Heart right ventricle (tissue), 16 donors: Measurements from ENCODE around the gene AGBL4. TPM values are rescaled to one million over a fixed set of nuclear protein-coding genes. Genes with fewer than 3 reads are reported as not detected.

Source experiments
- ATAC-seq, 8 donors: fragments of 200-7000 bp; cut with Tn5 transposase; one replicate each; pipeline ENCODE4 v1.9.1; 2020; ENCODE audit warnings: mild to moderate bottlenecking in 8 of 8, moderate library complexity in 8 of 8, moderate number of reproducible peaks in 1 of 8
- DNase-seq, 2 donors: peaks; one replicate each; pipeline ENCODE4 v3.0.0-alpha.2; 2020
- H3K27ac ChIP-seq, 10 donors: fragments of 200-600 bp; sonication (generic) in 2 of 10; one replicate each; pipeline versions ENCODE4 v1.5.0 to v1.8.0; 2020 to 2022; ENCODE audit warnings: mild to moderate bottlenecking in 3 of 10
- H3K27me3 ChIP-seq, 7 donors: fragments of 200-600 bp; one replicate each; pipeline ENCODE4 v1.8.0; 2021 to 2022; ENCODE audit warnings: mild to moderate bottlenecking in 2 of 7
- H3K36me3 ChIP-seq, 9 donors: fragments of 200-600 bp; sonication (generic) in 1 of 9; one replicate each; pipeline versions ENCODE4 v1.5.0 to v1.8.0; 2020 to 2022; ENCODE audit warnings: mild to moderate bottlenecking in 2 of 9
- H3K4me1 ChIP-seq, 9 donors: fragments of 200-600 bp; sonication (generic) in 1 of 9; one replicate each; pipeline versions ENCODE4 v1.5.0 to v1.8.0; 2020 to 2022; ENCODE audit warnings: mild to moderate bottlenecking in 4 of 9
- H3K4me3 ChIP-seq, 10 donors: fragments of 200-600 bp; sonication (generic) in 2 of 10; one replicate each; pipeline versions ENCODE4 v1.5.0 to v1.8.0; 2020 to 2022; ENCODE audit warnings: mild to moderate bottlenecking in 7 of 10, moderate library complexity in 2 of 10
- H3K9me3 ChIP-seq, 11 donors: fragments of 200-600 bp in 10 of 11; sonication (generic) in 2 of 11; one replicate each; pipeline versions ENCODE4 v1.5.0 to v1.8.0; 2013 to 2022; ENCODE audit warnings: mild to moderate bottlenecking in 2 of 11, control low read depth in 1 of 11, moderate library complexity in 1 of 11
- WGBS, 2 donors: extraction: QIAGEN DNeasy Blood & Tissue Kit; methylation state at CpG; one replicate each; pipeline ENCODE4 v1.1.7; 2013; ENCODE audit warnings: inconsistent platforms in 1 of 2; 5-methylcytosine and 5-hydroxymethylcytosine counted together
- intact Hi-C, 10 donors: fragments of 100-400 bp; cut with DNase I; formaldehyde crosslinking; loops; one replicate each; pipeline versions ENCODE4 v1.11.1 to v1.14.2; 2022
- polyA plus RNA-seq, 2 donors: library from polyadenylated mRNA; stranded (reverse); fragments of 200-250 nt; gene quantifications; one replicate each; pipeline ENCODE4 v1.2.3, GENCODE V29; 2013
- total RNA-seq, 10 donors: library from RNA; stranded (reverse); fragmentation: NEBNext Ultra II Directional in 3 of 10; extraction: Animal tissue kit (Norgen Biotek cat#: 25700) in 3 of 10; gene quantifications; one replicate each; pipeline versions ENCODE4 v1.2.1 to v1.2.4, GENCODE V29; 2021 to 2023
- TF ChIP-seq, protein P1 (sequence below), 9 donors: fragments of 200-600 bp; sonication (generic) in 2 of 9; IDR thresholded peaks; one replicate each; pipeline versions ENCODE4 v1.5.0 to v1.8.0; 2021 to 2022; ENCODE audit warnings: antibody characterized with exemption in 9 of 9, mild to moderate bottlenecking in 5 of 9, moderate library complexity in 1 of 9
- donor health status: Arrhythmogenic right ventricular cardiomyopathy.
- donor health status: ischemic (EF 13 %, LVEDD 7.1; RV severe dilation, severe dysfunction).
- donor health status: healthy with polysubstance abuse.
- donor health status: DM: no; HTN: yes; CAD: no.
- donor health status: DM: no; HTN: no; CAD: no.
- donor health status: ischemic (EF 25% LVEDD 6.9; RV normal size, moderate dysfunction).
- donor health status: ischemic (EF 25% LVEDD 5.7; RV mildly dilated, moderate dysfunction).
- donor health status: healthy.
- donor health status: DM: yes; HTN: yes; CAD: no.
- donor health status: Ischemic cardiomyopathy.
- donor health status: ischemic (EF 35%, LVEDD 5.7; RV mildly dilated, moderate dysfunction).
- donor health status: nonischemic (EF 11% LVEDD 7.7; RV severe dilation, severe dysfunction).
- donor health status: DM: yes; HTN: yes; CAD: no.
- donor health status: PGD.
- donor health status: ischemic (EF 29% LVEDD 5.4; RV normal size, mild dysfunction).
- donor health status: nonischemic (EF 23%, LVEDD 6.1; RV moderate dilation, normal function).

AGBL4 gene
- total and polyA plus RNA-seq, 12 donors, result 0.04 to 0.93 (median 0.46) TPM; not detected in 2

DNA sequence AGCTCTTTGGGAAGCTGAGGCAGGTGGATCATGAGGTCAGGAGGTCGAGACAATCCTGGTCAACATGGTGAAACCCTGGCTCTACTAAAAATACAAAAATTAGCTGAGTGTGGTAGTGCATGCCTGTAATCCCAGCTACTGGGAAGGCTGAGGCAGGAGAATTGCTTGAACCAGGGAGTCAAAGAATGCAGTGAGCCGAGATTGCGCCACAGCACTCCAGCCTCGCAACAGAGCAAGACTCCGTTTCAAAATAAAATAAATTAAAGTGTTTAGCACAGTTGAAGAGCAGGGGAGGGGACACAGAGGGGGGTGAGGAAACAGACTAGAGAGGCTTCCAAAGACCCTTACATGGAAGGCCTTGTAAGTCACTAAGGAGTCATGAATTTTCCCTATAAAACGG, 1420.5 kb downstream of the AGBL4 start:
- Histone ChIP-seq H3K36me3 (no peaks in the 10 kb centered on the region), H3K27ac (no peak overlapping the region), H3K27me3 (peaks cover 0 to 8% (median 0%) of the 10 kb centered on the region in 7 donors), H3K9me3 (no peaks in the 10 kb centered on the region), H3K4me1 (no peaks in the 10 kb centered on the region), H3K4me3 (no peak overlapping the region)
- DNase-seq, result no peak
- 85% methylated on average over 6 of the region's 6 CpGs for WGBS, 2 donors
- ATAC-seq, result no peak
- TF ChIP-seq, protein P1, sequence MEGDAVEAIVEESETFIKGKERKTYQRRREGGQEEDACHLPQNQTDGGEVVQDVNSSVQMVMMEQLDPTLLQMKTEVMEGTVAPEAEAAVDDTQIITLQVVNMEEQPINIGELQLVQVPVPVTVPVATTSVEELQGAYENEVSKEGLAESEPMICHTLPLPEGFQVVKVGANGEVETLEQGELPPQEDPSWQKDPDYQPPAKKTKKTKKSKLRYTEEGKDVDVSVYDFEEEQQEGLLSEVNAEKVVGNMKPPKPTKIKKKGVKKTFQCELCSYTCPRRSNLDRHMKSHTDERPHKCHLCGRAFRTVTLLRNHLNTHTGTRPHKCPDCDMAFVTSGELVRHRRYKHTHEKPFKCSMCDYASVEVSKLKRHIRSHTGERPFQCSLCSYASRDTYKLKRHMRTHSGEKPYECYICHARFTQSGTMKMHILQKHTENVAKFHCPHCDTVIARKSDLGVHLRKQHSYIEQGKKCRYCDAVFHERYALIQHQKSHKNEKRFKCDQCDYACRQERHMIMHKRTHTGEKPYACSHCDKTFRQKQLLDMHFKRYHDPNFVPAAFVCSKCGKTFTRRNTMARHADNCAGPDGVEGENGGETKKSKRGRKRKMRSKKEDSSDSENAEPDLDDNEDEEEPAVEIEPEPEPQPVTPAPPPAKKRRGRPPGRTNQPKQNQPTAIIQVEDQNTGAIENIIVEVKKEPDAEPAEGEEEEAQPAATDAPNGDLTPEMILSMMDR (IDR thresholded peaks at IDR 0.05), result no peak
- intact Hi-C loops, result no loop called here

DNA sequence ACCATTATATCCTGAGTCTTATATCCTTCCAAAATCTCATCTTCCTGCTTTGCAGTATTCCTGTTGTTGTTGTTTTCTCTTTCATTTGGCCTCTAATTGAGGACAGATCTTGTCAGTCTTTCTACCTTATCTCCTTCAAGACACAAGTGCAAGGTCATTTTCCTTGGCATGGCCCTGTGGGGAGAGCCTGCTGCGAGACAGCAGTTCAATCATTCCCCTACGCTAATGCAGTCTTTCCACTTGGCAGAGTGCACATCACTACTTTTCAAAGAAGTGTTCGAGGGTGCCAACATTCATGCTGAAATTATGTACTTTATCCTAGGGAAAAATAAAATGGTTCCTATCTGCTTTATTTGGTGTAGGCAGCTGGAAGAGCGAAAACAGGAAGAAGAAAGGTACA, 1421.4 kb downstream of the AGBL4 start:
- no peaks in the 10 kb centered on the region for H3K36me3 ChIP-seq
- intact Hi-C loops, result no loop called here
- WGBS, 2 donors, result 81 to 85% methylated on average over 4 of the region's 4 CpGs

DNA sequence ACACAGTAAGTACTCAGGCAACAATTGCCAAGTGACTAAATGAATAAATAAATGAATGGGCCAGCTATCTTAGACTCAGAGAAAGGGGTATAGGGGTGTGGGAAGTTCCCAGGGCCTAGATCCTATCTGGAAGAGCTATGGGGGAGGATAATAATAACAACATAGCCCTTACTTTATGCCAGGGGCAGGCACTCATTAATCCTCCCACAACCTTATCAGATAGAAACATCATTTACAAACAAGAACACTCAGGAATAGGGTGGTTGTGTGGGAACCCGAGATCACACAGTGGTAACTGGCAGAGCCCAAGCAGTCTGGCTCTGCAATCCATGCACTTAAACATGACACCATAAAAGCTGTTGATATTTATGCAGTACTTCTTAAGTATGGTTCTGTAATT, 1423.6 kb downstream of the AGBL4 start:
- Histone ChIP-seq H3K4me1 (no peaks in the 10 kb centered on the region), H3K36me3 (no peaks in the 10 kb centered on the region), H3K27ac (no peak overlapping the region), H3K4me3 (no peak overlapping the region), H3K9me3 (no peaks in the 10 kb centered on the region), H3K27me3 (peaks cover 0 to 5% (median 0%) of the 10 kb centered on the region in 7 donors)
- 74 to 76% methylated on average over 1 of the region's 1 CpG for WGBS, 2 donors
- intact Hi-C loops, result no loop called here
- ATAC-seq (no peak), DNase-seq (no peak)
- TF ChIP-seq, protein P1 (IDR thresholded peaks at IDR 0.05), result no peak

More for the DNA sequence above, 1421.4 kb downstream of the AGBL4 start:
- no peak overlapping the region for H3K4me3 ChIP-seq
- no peaks in the 10 kb centered on the region for H3K9me3 ChIP-seq
- no peak for ATAC-seq
- no peaks in the 10 kb centered on the region for H3K4me1 ChIP-seq
- no peak overlapping the region for H3K27ac ChIP-seq
- H3K27me3 ChIP-seq, result peaks cover 0 to 8% (median 0%) of the 10 kb centered on the region in 7 donors
- no peak for DNase-seq
- TF ChIP-seq, protein P1 (IDR thresholded peaks at IDR 0.05), result no peak

DNA sequence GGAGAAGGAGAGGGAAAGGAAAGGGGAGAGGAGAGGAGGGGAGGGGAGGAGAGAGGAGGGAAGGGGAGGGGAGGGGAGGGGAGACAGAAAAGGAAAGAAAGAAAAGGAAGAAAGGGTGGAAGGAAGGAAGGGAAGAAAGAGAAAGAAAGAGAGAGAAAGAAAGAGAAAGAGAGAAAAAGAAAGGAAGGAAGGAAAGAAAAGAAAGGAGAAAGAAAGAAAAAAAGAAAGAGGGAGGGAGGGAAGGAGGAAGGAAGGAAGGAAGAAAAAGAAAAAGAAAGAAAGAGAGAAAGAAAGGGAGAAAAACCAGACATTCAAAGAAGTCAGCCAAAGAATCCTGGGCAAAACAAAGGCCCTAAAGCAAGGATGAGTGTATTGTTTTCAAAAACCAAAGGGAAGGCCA, 1426.1 kb downstream of the AGBL4 start:
- Histone ChIP-seq H3K27me3 (peaks cover 0 to 6% (median 0%) of the 10 kb centered on the region in 7 donors), H3K4me1 (no peaks in the 10 kb centered on the region), H3K4me3 (no peak overlapping the region), H3K27ac (no peak overlapping the region), H3K36me3 (no peaks in the 10 kb centered on the region), H3K9me3 (no peaks in the 10 kb centered on the region)
- ATAC-seq (no peak), DNase-seq (no peak)
- TF ChIP-seq, protein P1 (IDR thresholded peaks at IDR 0.05), result no peak
- intact Hi-C loops, result no loop called here
